ENCODE measurements around the gene GRIK1.

GRIK1 gene

DNA sequence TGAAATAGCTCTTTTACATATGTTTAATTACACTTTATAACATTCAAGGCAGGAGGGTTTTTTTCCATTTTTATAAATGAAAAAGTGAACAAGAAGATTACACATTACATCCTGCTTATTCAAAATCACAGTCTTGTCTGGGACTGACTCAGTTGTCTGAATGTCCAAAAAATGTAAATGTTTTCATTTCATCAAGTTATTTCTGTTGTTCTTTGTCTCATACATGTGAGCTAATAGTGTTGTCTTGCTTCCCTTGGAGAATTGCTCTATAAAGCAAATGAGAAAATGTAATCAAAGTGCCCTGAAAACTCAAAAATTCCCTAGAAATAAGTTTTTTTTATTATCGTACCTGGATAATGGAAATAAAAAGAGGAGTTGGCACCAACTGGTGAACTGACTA is 242.9 kb downstream of the GRIK1 start:
- no peak overlapping the region for H2AFZ ChIP-seq (ENCODE audit: low read length)
- no peaks in the 10 kb centered on the region for H3K9me2 ChIP-seq (replicated peaks; ENCODE audit: low read depth, low read length)
- H3K27me3 ChIP-seq (ENCODE audit: insufficient read depth, low read length, poor library complexity, severe bottlenecking), result no peaks in the 10 kb centered on the region
- H3K79me2 ChIP-seq (ENCODE audit: insufficient read depth, low read length), result no peaks in the 10 kb centered on the region
- H4K20me1 ChIP-seq (ENCODE audit: insufficient read depth, low read length, poor library complexity, severe bottlenecking), result no peaks in the 10 kb centered on the region
- peaks cover 3% of the 10 kb centered on the region for H3K4me1 ChIP-seq (ENCODE audit: insufficient read depth, low read length, poor library complexity, severe bottlenecking)
- no peak overlapping the region for H3K4me3 ChIP-seq (ENCODE audit: low read length, poor library complexity, severe bottlenecking)
- H3K36me3 ChIP-seq (ENCODE audit: insufficient read depth, low read length), result no peaks in the 10 kb centered on the region
- no peak overlapping the region for H3K9ac ChIP-seq (ENCODE audit: low read depth, low read length, poor library complexity, severe bottlenecking)
- H3F3A ChIP-seq (ENCODE audit: low read depth), result no peaks in the 10 kb centered on the region
- peak overlapping the region; percentile 43 for H3K4me2 ChIP-seq (ENCODE audit: low read depth, low read length, poor library complexity, severe bottlenecking)
- TF ChIP-seq CTCF (conservative IDR thresholded peaks at IDR 0.05; ENCODE audit: low read length), result no peak
- no peak for TF ChIP-seq EZH2phosphoT487 (IDR thresholded peaks at IDR 0.05; ENCODE audit: borderline replicate concordance)
- H3K9me3 ChIP-seq (ENCODE audit: insufficient read depth, low read depth, low read length), result no peaks in the 10 kb centered on the region

DNA sequence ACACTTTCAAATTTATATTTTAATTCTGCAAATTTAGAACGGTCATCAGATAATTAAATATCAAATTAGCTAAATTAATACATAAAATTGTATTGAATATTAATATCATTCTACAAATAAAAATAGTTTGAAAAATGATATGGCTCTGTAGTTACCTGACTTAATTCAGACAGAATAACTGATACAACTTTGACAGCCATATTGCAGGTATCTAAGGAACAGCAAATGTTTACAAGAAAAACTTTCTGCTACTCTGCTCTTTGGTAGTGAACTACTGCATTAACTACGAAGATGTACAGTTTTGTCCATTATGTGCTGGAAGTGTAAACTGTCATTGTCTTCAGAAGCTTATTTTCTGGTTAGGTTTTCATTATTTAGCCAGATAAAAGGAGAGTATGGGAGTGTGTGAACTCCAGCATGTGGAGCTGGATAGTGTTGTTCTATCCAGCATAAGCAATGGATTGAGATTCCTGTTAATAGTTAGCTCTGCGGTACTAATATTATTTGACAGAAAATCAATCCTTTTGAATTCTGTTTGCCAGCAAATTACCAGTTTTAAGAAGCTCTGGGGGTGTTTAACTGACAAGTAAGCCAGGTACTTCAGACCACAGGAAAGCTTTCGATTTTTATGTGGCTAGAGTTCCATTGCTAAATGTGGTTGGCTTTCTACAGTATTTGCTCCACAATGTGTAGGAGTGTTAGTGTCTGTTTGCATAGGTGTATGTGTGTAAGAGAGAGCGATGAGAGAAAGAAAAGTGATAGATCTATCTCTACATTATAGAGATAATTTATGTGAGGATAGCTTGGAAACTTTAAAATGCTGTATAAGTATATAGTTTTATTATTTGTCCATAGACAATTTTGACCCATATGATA is 247.9 kb downstream of the GRIK1 start:
- H2AFZ ChIP-seq (ENCODE audit: low read length), result no peak overlapping the region

DNA sequence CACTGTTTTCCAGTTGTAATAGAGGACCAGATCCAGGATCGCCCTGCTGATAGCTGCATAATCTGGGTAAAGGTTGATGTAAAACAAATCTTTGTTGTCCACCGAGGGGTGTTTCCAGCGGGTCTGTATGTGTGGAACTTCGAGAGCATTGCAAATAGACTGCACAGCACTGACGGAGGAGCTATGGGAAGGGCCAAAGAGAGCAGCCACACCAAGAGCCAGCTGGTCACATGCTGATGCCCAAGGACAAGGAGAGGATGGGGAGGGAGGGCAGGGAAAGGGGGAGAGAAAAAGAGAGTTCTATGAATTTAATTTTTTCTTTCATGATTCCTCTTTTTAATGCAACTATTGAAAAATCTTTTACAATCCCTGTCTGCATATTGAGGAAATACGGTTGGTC is 250.0 kb downstream of the GRIK1 start:
- Histone ChIP-seq H3K27me3 (ENCODE audit: insufficient read depth, low read length, poor library complexity, severe bottlenecking) (no peaks in the 10 kb centered on the region), H3K4me3 (ENCODE audit: low read length, poor library complexity, severe bottlenecking) (no peak overlapping the region), H3K9me2 (replicated peaks; ENCODE audit: low read depth, low read length) (no peaks in the 10 kb centered on the region), H3K9ac (ENCODE audit: low read depth, low read length, poor library complexity, severe bottlenecking) (no peak overlapping the region), H3F3A (ENCODE audit: low read depth) (no peaks in the 10 kb centered on the region), H3K9me3 (ENCODE audit: insufficient read depth, low read depth, low read length) (no peaks in the 10 kb centered on the region), H3K79me2 (ENCODE audit: insufficient read depth, low read length) (no peaks in the 10 kb centered on the region), H3K4me1 (ENCODE audit: insufficient read depth, low read length, poor library complexity, severe bottlenecking) (no peaks in the 10 kb centered on the region), H3K36me3 (ENCODE audit: insufficient read depth, low read length) (no peaks in the 10 kb centered on the region), H3K4me2 (ENCODE audit: low read depth, low read length, poor library complexity, severe bottlenecking) (no peak overlapping the region), H4K20me1 (ENCODE audit: insufficient read depth, low read length, poor library complexity, severe bottlenecking) (no peaks in the 10 kb centered on the region), H2AFZ (ENCODE audit: low read length) (no peak overlapping the region)
- TF ChIP-seq CTCF (conservative IDR thresholded peaks at IDR 0.05; ENCODE audit: low read length), result no peak
- TF ChIP-seq EZH2phosphoT487 (IDR thresholded peaks at IDR 0.05; ENCODE audit: borderline replicate concordance), result no peak

More for the DNA sequence above, 247.9 kb downstream of the GRIK1 start:
- Histone ChIP-seq H3K9ac (ENCODE audit: low read depth, low read length, poor library complexity, severe bottlenecking) (no peak overlapping the region), H3K4me3 (ENCODE audit: low read length, poor library complexity, severe bottlenecking) (no peak overlapping the region), H3K4me2 (ENCODE audit: low read depth, low read length, poor library complexity, severe bottlenecking) (no peak overlapping the region), H3F3A (ENCODE audit: low read depth) (no peaks in the 10 kb centered on the region), H4K20me1 (ENCODE audit: insufficient read depth, low read length, poor library complexity, severe bottlenecking) (no peaks in the 10 kb centered on the region), H3K4me1 (ENCODE audit: insufficient read depth, low read length, poor library complexity, severe bottlenecking) (no peaks in the 10 kb centered on the region), H3K27me3 (ENCODE audit: insufficient read depth, low read length, poor library complexity, severe bottlenecking) (no peaks in the 10 kb centered on the region), H3K36me3 (ENCODE audit: insufficient read depth, low read length) (no peaks in the 10 kb centered on the region), H3K9me3 (ENCODE audit: insufficient read depth, low read depth, low read length) (no peaks in the 10 kb centered on the region), H3K9me2 (replicated peaks; ENCODE audit: low read depth, low read length) (no peaks in the 10 kb centered on the region), H3K79me2 (ENCODE audit: insufficient read depth, low read length) (no peaks in the 10 kb centered on the region)
- no peak for TF ChIP-seq CTCF (conservative IDR thresholded peaks at IDR 0.05; ENCODE audit: low read length)
- no peak for TF ChIP-seq EZH2phosphoT487 (IDR thresholded peaks at IDR 0.05; ENCODE audit: borderline replicate concordance)

Data from Loucy (cell line).